Measurements from ENCODE around the gene KRTAP4-7. TPM values are rescaled to one million over a fixed set of nuclear protein-coding genes. Genes with fewer than 3 reads are reported as not detected.
"Not testable (repeated sequence)": the region's sequence is repeated elsewhere in the genome, so short reads cannot be mapped to it uniquely, and the experiment has no call there.

Gene KRTAP4-7
- polyA plus RNA-seq, 1 of the 3 experiments (the other 2 are of a cell fraction): not detected

GRCh38 chr17:41082626-41083025 is 1.3 kb upstream of the KRTAP4-7 start:
- no peak for DNase-seq
- WGBS (ENCODE audit: low lambda C conversion rate): 9% methylated on average over 4 of the region's 4 CpGs
- Histone ChIP-seq H3K27me3 (ENCODE audit: insufficient read depth) (no peaks in the 10 kb centered on the region), H3K36me3 (replicated peaks in 1 of 2; ENCODE audit: control insufficient read depth in 1 of 2, insufficient read depth in 2 of 2, low read length in 1 of 2) (no peaks in the 10 kb centered on the region), H3K4me1 (ENCODE audit: control insufficient read depth in 1 of 2, insufficient read depth in 2 of 2, low read depth in 1 of 2, low read length in 1 of 2) (no peaks in the 10 kb centered on the region), H3K9me3 (no peaks in the 10 kb centered on the region), H3K9ac (no peak overlapping the region), H3K79me2 (ENCODE audit: insufficient read depth) (no peaks in the 10 kb centered on the region), H2AFZ (ENCODE audit: low read depth) (no peak overlapping the region), H3K4me3 (ENCODE audit: low read depth in 2 of 2, low read length in 1 of 2) (no peak overlapping the region), H3K9me2 (no peaks in the 10 kb centered on the region), H3F3A (replicated peaks; ENCODE audit: insufficient read depth) (no peaks in the 10 kb centered on the region), H3K4me2 (no peak overlapping the region), H4K20me1 (ENCODE audit: insufficient read depth) (no peaks in the 10 kb centered on the region), H3K27ac (ENCODE audit: low read depth in 2 of 2, low read length in 1 of 2) (no peak overlapping the region)
- no peak for TF ChIP-seq NFIC (IDR thresholded peaks at IDR 0.05; ENCODE audit: borderline replicate concordance)
- no peak for TF ChIP-seq JUND (IDR thresholded peaks at IDR 0.05)
- no peak for TF ChIP-seq EZH2phosphoT487 (IDR thresholded peaks at IDR 0.05; ENCODE audit: borderline replicate concordance, low read depth)
- TF ChIP-seq RCOR1 (IDR thresholded peaks at IDR 0.05; ENCODE audit: low read length): no peak
- no peak for TF ChIP-seq FOSL2 (IDR thresholded peaks at IDR 0.05; ENCODE audit: borderline replicate concordance, low read depth)
- TF ChIP-seq USF2 (IDR thresholded peaks at IDR 0.05; ENCODE audit: borderline replicate concordance, low read depth, low read length): no peak
- TF ChIP-seq, protein P1, sequence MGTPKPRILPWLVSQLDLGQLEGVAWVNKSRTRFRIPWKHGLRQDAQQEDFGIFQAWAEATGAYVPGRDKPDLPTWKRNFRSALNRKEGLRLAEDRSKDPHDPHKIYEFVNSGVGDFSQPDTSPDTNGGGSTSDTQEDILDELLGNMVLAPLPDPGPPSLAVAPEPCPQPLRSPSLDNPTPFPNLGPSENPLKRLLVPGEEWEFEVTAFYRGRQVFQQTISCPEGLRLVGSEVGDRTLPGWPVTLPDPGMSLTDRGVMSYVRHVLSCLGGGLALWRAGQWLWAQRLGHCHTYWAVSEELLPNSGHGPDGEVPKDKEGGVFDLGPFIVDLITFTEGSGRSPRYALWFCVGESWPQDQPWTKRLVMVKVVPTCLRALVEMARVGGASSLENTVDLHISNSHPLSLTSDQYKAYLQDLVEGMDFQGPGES (IDR thresholded peaks at IDR 0.05; ENCODE audit: low read depth, low read length): no peak
- no peak for TF ChIP-seq MXI1 (IDR thresholded peaks at IDR 0.05; ENCODE audit: low read depth, low read length)
- TF ChIP-seq GATA2 (CRISPR knock-in tag; IDR thresholded peaks at IDR 0.05): no peak
- ChIA-PET POLR2A (no interaction called here), CTCF (interaction anchor here (0.7 kb wide), 1 partner anchor 73 kb away, joined by 3 read pairs; no protein-coding TSS in a partner anchor)

GRCh38 chr17:41083427-41083826 is 523 bp upstream of the KRTAP4-7 start:
- H3K9ac ChIP-seq; H3K4me1 ChIP-seq (ENCODE audit: control insufficient read depth in 1 of 2, insufficient read depth in 2 of 2, low read depth in 1 of 2, low read length in 1 of 2); H3K9me3 ChIP-seq; POLR2A ChIA-PET; DNase-seq; H3K4me2 ChIP-seq; H3K9me2 ChIP-seq; H3K27me3 ChIP-seq (ENCODE audit: insufficient read depth); H3K27ac ChIP-seq (ENCODE audit: low read depth in 2 of 2, low read length in 1 of 2); H3K4me3 ChIP-seq (ENCODE audit: low read depth in 2 of 2, low read length in 1 of 2); H2AFZ ChIP-seq (ENCODE audit: low read depth); H3F3A ChIP-seq (replicated peaks; ENCODE audit: insufficient read depth); H4K20me1 ChIP-seq (ENCODE audit: insufficient read depth); H3K36me3 ChIP-seq (replicated peaks in 1 of 2; ENCODE audit: control insufficient read depth in 1 of 2, insufficient read depth in 2 of 2, low read length in 1 of 2); CTCF ChIA-PET; H3K79me2 ChIP-seq (ENCODE audit: insufficient read depth): not testable (repeated sequence)
- WGBS (ENCODE audit: low lambda C conversion rate): 0% methylated on average over 2 of the region's 2 CpGs

GRCh38 chr17:41088760-41089352 is 4.9 kb downstream of the KRTAP4-7 start:
- H3K9ac ChIP-seq; H2AFZ ChIP-seq (ENCODE audit: low read depth); H3K79me2 ChIP-seq (ENCODE audit: insufficient read depth); H3K9me2 ChIP-seq; H3K4me1 ChIP-seq (ENCODE audit: control insufficient read depth in 1 of 2, insufficient read depth in 2 of 2, low read depth in 1 of 2, low read length in 1 of 2); H3K27ac ChIP-seq (ENCODE audit: low read depth in 2 of 2, low read length in 1 of 2); H3F3A ChIP-seq (replicated peaks; ENCODE audit: insufficient read depth); H3K36me3 ChIP-seq (replicated peaks in 1 of 2; ENCODE audit: control insufficient read depth in 1 of 2, insufficient read depth in 2 of 2, low read length in 1 of 2); DNase-seq; H3K4me3 ChIP-seq (ENCODE audit: low read depth in 2 of 2, low read length in 1 of 2); H3K27me3 ChIP-seq (ENCODE audit: insufficient read depth); H3K4me2 ChIP-seq; H3K9me3 ChIP-seq; CTCF ChIA-PET; POLR2A ChIA-PET; H4K20me1 ChIP-seq (ENCODE audit: insufficient read depth): not testable (repeated sequence)
- 9% methylated on average over 4 of the region's 4 CpGs for WGBS (ENCODE audit: low lambda C conversion rate)
